NCI-H2029 treated with DMSO at 0.1 percent for 48 hours (cell line): ENCODE measurements around the gene SNIP1.
"Not testable (repeated sequence)": the region's sequence is repeated elsewhere in the genome, so short reads cannot be mapped to it uniquely, and the experiment has no call there.

Source experiments
- DNase-seq: peaks from one replicate; lab custom pipeline; 2025; lab: John Stamatoyannopoulos, UW

The SNIP1 gene

GRCh38 chr1:37513795-37514349 is 40.2 kb downstream of the SNIP1 start:
- peak; percentile 86 for DNase-seq

DNA sequence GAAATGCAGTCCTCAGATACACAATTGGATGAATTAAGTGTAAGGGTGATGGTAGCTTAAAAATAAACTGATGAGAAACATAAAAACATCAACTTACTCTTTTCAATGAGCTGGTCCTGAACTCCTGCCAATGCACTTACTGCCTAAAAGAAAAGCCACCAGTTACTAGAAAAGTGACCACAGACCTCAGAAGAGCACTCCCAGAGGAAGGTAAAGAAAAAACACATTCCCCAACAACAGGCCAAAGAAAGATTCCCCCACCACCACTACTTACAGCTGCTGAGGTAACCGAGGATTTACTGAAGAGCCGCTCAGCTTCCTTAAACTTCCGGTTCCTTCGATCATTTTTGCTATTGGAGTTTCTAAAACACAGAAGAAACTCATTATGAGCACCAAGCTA is 44.9 kb downstream of the SNIP1 start:
- DNase-seq: no peak

DNA sequence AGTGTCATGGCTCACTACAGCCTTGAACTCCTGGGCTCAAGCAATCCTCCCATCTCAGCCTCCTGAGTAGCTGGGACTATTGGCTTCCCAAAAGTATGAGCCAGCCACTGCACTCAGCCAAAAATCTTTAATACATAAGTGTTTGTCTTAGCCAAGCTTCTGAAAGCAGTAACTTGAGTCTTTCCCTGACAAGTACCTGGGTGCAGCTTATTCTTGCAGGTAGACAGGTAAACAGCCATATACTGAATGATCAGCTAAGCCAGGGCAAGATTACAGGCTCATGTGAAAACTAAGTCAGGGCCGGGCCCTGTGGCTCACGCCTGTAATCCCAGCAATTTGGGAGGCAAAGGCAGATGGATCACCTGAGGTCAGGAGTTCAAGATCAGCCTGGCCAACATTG is 47.4 kb downstream of the SNIP1 start:
- no peak for DNase-seq

DNA sequence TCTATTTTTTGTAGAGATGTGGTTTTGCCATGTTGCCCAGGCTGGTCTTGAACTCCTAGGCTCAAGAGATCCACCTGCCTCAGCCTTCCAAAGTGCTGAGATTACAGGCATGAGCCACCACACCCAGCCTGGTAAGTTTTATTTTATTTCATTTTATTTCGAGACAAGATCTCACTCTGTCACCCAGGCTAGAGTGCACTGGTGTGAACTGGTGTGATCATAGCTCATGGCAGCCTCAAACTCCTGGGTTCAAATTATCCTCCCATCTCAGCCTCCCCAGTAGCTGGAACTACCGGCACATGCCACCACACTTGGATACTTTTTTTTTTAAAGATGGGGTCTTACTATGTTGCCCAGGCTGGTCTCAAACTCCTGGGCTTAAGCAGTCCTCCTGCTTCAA is 51.3 kb downstream of the SNIP1 start:
- DNase-seq: not testable (repeated sequence)

DNA sequence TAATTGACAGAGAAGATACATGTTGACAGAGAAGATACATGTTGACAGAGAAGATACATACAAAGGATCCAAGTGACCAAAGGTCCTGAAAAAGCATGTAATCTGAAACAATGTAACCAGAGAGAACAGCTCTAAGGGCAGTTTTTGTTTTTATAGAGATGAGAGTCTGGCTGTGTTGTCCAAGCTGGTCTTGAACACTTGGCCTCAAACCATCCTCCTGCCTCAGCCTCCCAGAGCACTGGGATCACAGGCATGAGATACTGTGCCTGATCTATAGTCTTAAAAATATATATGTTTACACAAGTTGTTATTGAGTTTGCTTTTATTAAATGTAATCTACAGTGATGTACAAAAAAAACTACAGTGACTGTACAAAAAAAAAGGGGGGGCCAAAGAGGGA is 52.0 kb downstream of the SNIP1 start:
- DNase-seq: no peak

DNA sequence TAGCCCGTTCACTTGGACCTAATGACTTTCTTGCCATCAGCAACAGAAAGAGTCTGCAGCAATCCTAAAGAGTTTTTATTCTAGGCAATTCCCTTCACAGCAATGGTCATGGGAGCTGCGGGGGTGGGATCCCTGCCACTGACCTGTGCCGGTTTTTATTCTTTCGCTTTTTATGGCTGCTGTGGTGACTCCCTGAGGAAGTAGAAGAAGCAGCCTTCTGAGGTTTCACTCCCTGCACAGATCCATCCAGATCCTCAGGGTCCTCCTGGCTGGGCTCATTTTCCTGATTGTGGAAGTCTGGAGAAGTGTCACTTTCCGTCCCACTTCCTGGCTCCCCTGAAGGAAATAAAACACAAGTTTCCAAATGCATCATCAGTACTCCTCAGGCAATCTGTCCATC is 52.4 kb downstream of the SNIP1 start:
- DNase-seq: no peak

DNA sequence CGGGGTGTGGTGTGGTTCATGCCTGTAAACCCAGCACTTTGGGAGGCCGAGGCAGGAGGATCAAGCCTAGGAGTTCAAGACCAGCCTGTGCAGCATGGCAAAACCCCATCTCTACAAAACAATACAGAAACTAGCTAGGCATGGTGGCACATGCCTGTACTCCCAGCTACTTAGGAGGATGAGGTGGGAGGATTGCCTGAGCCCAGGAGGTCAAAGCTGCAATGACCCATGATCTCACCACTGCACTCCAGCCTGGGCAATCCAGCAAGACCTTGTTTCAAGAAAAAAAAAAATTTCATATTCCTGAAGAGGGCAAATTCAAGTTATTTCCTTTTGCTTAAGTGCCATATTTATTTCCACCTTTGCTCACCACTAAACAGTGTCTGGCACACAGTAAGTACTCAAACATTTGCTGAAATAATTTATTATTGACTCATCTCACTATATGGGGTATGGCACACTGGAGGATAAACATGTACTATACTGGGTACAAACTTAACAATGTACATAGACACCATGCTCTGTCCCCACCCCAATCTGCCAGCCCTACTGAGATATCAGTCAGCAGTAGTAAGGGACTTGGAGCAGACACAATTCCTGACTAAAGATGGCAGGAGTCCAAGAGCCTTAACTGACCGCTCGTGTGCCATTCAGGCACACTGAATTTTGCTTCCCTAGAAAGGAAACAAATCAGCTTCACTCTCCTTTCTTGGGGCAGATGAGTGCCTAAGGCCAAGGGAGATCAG is 55.0 kb downstream of the SNIP1 start:
- peak; percentile 99 for DNase-seq

GRCh38 chr1:37497832-37498231 is 56.3 kb downstream of the SNIP1 start:
- DNase-seq: peak; percentile 100

DNA sequence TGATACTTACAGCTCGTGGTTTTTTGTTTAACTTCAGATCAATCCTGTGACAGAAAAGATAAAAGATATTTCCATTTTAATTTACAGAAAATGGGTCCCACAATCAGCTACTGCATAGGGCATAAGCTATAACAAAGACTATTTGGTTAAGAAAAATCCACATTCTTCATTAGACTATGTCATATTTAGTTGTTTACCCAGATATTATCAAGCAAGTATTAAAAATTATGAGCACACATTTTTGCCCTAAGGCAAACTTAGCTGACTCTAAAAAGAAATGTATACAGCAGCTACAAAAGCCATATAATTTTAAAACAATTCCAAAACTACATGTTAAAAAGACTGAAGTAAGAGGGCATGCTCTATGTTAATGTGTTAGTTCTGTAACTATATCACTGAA is 58.2 kb downstream of the SNIP1 start:
- no peak for DNase-seq

GRCh38 chr1:37493336-37494098 is 60.6 kb downstream of the SNIP1 start:
- no peak for DNase-seq

GRCh38 chr1:37487619-37487984 is 66.5 kb downstream of the SNIP1 start:
- DNase-seq: no peak

- DNase-seq: peak; percentile 87
Measured at GRCh38 chr1:37486680-37487618, 67.1 kb downstream of the SNIP1 start.

GRCh38 chr1:37485902-37486679 is 68.0 kb downstream of the SNIP1 start:
- no peak for DNase-seq
